MM.1S (cell line): ENCODE results near the gene LMTK2.

Source experiments
- DNase-seq: peaks from one replicate; pipeline ENCODE4 v3.0.0-alpha.2; 2015
- H2AFZ ChIP-seq: fragments of 300-600 bp; sonication (generic); 2 replicates; pipeline ENCODE4 v1.6.0; 2016; ENCODE audit warnings: antibody characterized with exemption, low read length
- H3F3A ChIP-seq: fragments of 300-600 bp; sonication (generic); 2 replicates; pipeline ENCODE4 v1.6.1; 2016; ENCODE audit warnings: mild to moderate bottlenecking, antibody characterized with exemption, low read length, moderate library complexity, mixed read lengths; ENCODE audit not compliant: insufficient read depth
- H3K27ac ChIP-seq: fragments of 300-600 bp; sonication (generic); 2 replicates; pipeline ENCODE4 v1.5.1; 2016; ENCODE audit warnings: mild to moderate bottlenecking, low read length
- H3K27me3 ChIP-seq: fragments of 300-600 bp; sonication (generic); replicated peaks from 2 replicates; pipeline ENCODE4 v1.6.0; 2016; ENCODE audit warnings: low read length; ENCODE audit not compliant: insufficient read depth
- H3K36me3 ChIP-seq: fragments of 300-600 bp; sonication (generic); replicated peaks from 2 replicates; pipeline ENCODE4 v1.6.1; 2016; ENCODE audit warnings: mild to moderate bottlenecking, low read length, mixed read lengths; ENCODE audit not compliant: insufficient read depth
- H3K4me1 ChIP-seq: fragments of 300-600 bp; sonication (generic); 2 replicates; pipeline ENCODE4 v1.6.1; 2016; ENCODE audit warnings: low read length, mixed read lengths
- H3K4me2 ChIP-seq: fragments of 300-600 bp; sonication (generic); 2 replicates; pipeline ENCODE4 v1.6.0; 2016; ENCODE audit warnings: low read depth, low read length
- H3K4me3 ChIP-seq: fragments of 300-600 bp; sonication (generic); 2 replicates; pipeline ENCODE4 v1.5.1; 2016; ENCODE audit warnings: low read length, mixed read lengths
- H3K79me2 ChIP-seq: fragments of 300-600 bp; sonication (generic); 2 replicates; pipeline ENCODE4 v1.6.1; 2016; ENCODE audit warnings: mixed run types, low read length, mixed read lengths
- H3K9ac ChIP-seq: fragments of 300-600 bp; sonication (generic); 2 replicates; pipeline ENCODE4 v1.6.1; 2016; ENCODE audit warnings: low read length, mixed read lengths
- H3K9me2 ChIP-seq: fragments of 300-600 bp; sonication (generic); replicated peaks from 2 replicates; pipeline ENCODE4 v1.6.1; 2016; ENCODE audit warnings: mild to moderate bottlenecking, low read length, mixed read lengths; ENCODE audit not compliant: insufficient read depth
- H3K9me3 ChIP-seq: fragments of 300-600 bp; sonication (generic); replicated peaks from 2 replicates; pipeline ENCODE4 v1.6.1; 2016; ENCODE audit warnings: mild to moderate bottlenecking, low read length, mixed read lengths; ENCODE audit not compliant: insufficient read depth
- H4K20me1 ChIP-seq: fragments of 300-600 bp; sonication (generic); 2 replicates; pipeline ENCODE4 v1.6.1; 2016; ENCODE audit warnings: mild to moderate bottlenecking, low read length, moderate library complexity, mixed read lengths; ENCODE audit not compliant: insufficient read depth
- CTCF ChIP-seq: fragments of 300-600 bp; sonication (generic); IDR thresholded peaks from 2 replicates; pipeline ENCODE4 v1.5.1; 2016; ENCODE audit warnings: antibody characterized with exemption, low read length, mixed read lengths
- EZH2 ChIP-seq: fragments of 300-600 bp; sonication (generic); optimal IDR thresholded peaks from 2 replicates; pipeline ENCODE3; 2017; ENCODE audit warnings: low read depth, mild to moderate bottlenecking, antibody characterized with exemption, low read length, mixed read lengths
- EZH2phosphoT487 ChIP-seq: fragments of 300-600 bp; sonication (generic); IDR thresholded peaks from 2 replicates; pipeline ENCODE4 v1.6.1; 2018; ENCODE audit warnings: antibody characterized with exemption, low read length

Gene LMTK2

DNA sequence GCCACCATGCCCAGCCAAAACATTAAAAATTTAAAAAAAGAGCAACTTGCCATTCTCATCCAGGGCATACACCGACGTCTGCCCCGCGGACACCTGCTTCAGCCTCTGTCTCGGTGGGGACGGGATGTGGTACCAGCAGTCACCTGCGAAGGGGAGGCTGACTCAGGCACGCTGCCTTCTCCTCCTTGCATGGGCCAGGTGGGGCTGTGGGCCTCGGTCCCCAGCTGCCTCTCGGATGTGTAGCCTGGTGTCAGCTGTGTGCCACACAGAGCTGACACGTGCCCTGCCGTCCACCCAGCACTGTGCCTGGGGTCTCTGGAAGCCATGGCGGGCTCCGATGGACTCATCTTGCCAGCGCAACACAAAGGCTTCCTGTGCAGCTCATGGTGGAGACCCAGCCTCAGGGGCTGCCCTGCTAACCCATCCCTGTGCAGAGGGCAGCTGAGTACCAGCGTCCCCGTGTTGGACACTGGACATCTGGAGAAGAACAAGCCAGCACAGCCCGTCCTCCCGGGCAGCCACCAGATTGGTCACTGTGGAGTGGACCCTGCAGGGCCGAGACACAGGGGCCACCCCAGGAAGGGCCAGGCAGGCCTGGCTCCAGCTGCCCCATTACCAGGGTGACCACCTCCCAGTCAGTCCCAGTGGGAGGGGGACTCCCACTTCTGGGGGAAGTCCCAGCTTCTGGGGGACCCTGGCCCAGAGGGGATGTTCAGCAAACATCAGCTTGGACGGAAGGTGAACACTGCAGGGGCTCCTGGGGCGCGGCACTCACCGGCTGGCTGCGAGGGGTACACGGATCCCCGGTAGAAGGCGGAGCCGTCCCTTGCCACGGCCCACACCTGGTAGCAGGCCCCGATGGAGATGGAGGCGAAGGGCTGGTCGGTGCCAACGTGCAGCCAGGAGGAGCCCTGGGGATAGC, 115.2 kb downstream of the LMTK2 start:
- Histone ChIP-seq H3K9me2 (no peaks in the 10 kb centered on the region), H3K9me3 (no peaks in the 10 kb centered on the region), H3F3A (peaks cover 7% of the 10 kb centered on the region; the same call in 1 of the 2 replicates), H3K79me2 (no peaks in the 10 kb centered on the region), H4K20me1 (no peaks in the 10 kb centered on the region), H3K36me3 (no peaks in the 10 kb centered on the region), H2AFZ (no peak overlapping the region), H3K27me3 (no peaks in the 10 kb centered on the region), H3K9ac (no peak overlapping the region), H3K4me1 (0 out of 2 replicates have a peak, but pooled peaks cover 3% of the 10 kb centered on the region), H3K27ac (no peak overlapping the region), H3K4me3 (no peak overlapping the region), H3K4me2 (no peak overlapping the region)
- TF ChIP-seq EZH2: no peak
- TF ChIP-seq EZH2phosphoT487: no peak
- TF ChIP-seq CTCF: no peak
- no peak for DNase-seq

DNA sequence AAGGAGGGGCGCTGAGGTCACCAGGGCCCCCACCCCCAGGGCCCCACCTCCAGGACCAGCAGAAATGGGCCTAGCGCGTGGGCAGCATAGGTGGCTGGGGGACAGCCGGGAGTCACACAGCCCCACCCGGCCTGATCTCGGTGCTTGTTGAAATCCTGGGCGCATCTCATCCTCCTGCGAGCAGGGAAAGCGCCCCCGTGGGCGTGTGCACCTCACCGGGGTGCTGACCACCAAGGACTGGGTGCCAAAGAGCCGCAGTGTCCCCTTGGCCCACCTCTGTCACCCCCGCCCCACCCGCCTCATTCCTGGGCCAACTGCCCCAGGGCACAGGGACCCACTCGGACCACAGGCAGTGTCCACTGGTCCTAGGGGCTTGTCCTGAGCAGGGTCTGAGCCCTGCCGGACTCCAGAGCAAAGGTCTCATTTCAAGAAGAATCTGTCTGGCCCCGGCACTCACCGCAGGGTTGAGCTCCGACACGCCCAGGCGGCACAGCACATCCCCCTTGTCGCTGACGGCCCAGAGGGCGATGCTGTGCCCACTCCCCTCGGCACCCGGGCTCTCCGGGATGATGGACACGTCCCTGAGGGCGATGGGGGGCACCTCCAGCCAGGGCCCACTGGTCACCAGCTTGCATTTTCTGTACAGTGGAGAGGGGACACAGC, 116.0 kb downstream of the LMTK2 start:
- no peaks in the 10 kb centered on the region for H3K79me2 ChIP-seq
- peaks cover 7% of the 10 kb centered on the region; the same call in 1 of the 2 replicates for H3F3A ChIP-seq
- H3K9me3 ChIP-seq: no peaks in the 10 kb centered on the region
- no peak overlapping the region for H3K27ac ChIP-seq
- DNase-seq: no peak
- TF ChIP-seq EZH2phosphoT487: no peak
- TF ChIP-seq EZH2: no peak
- no peak for TF ChIP-seq CTCF
- H3K9me2 ChIP-seq: no peaks in the 10 kb centered on the region
- H3K9ac ChIP-seq: no peak overlapping the region
- H3K4me1 ChIP-seq: 0 out of 2 replicates have a peak, but pooled peaks cover 3% of the 10 kb centered on the region
- H3K4me2 ChIP-seq: no peak overlapping the region
- no peaks in the 10 kb centered on the region for H3K27me3 ChIP-seq
- no peaks in the 10 kb centered on the region for H3K36me3 ChIP-seq
- no peak overlapping the region for H2AFZ ChIP-seq
- H3K4me3 ChIP-seq: no peak overlapping the region
- no peaks in the 10 kb centered on the region for H4K20me1 ChIP-seq

DNA sequence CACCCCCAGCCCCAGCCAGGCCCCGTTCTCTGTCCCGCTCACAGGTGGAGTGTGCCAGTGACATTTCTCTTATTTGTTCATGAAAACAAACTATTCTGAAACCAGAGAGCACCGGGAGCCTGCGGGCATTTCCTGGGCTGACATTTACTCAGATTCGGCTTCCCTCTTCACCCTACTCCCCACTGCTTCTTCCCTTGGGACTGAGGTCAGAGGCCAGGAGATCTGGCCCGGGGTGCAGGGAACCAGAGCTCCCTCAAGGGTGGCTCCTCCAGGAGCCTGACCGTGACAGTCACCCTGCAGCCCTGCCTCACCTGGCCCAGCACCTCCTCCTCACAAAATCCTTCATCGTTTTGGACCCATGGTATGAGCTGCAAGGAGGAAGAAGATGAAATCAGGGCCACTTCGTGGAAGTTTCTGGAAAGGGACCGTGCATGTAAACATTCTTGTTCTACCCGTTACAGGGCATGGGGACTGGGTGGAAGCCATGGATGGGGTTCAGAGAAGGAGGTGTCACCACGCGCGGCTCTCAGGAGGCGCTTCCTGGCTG, 116.8 kb downstream of the LMTK2 start:
- H3K9ac ChIP-seq: no peak overlapping the region

More for the DNA sequence above, 116.8 kb downstream of the LMTK2 start:
- H3F3A ChIP-seq: peaks cover 7% of the 10 kb centered on the region; the same call in 1 of the 2 replicates
- no peaks in the 10 kb centered on the region for H3K9me3 ChIP-seq
- H2AFZ ChIP-seq: no peak overlapping the region
- TF ChIP-seq EZH2phosphoT487 (no peak), EZH2 (no peak), CTCF (no peak)
- H3K27me3 ChIP-seq: no peaks in the 10 kb centered on the region
- no peaks in the 10 kb centered on the region for H3K79me2 ChIP-seq
- 0 out of 2 replicates have a peak, but pooled peaks cover 3% of the 10 kb centered on the region for H3K4me1 ChIP-seq
- no peaks in the 10 kb centered on the region for H3K9me2 ChIP-seq
- no peaks in the 10 kb centered on the region for H3K36me3 ChIP-seq
- H3K4me2 ChIP-seq: no peak overlapping the region
- no peak for DNase-seq
- no peaks in the 10 kb centered on the region for H4K20me1 ChIP-seq
- H3K4me3 ChIP-seq: no peak overlapping the region
- no peak overlapping the region for H3K27ac ChIP-seq
